Measurements from ENCODE around the gene MATN4.

The MATN4 gene

DNA sequence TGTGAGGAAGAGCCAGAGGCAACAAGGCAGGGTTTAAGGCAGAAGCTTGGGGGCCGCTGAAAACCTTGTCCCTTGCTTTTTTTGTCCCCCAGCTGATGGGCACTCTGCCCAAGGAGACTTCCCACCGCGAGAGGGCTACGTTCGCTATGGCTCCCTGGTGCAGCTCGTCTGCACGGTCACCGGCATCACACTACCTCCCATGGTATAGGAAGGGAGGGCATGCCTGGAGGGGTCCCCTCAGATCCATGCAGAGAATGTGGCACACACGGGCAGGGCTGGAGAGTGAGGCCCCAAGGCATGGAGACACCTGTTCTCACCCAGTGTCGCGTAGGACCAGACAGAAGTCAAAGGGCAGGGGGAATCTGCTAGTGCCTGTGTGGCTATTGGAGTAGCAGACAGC lies 5.8 kb upstream of the MATN4 start:
- no peak for DNase-seq (ENCODE audit: low spot score)

DNA sequence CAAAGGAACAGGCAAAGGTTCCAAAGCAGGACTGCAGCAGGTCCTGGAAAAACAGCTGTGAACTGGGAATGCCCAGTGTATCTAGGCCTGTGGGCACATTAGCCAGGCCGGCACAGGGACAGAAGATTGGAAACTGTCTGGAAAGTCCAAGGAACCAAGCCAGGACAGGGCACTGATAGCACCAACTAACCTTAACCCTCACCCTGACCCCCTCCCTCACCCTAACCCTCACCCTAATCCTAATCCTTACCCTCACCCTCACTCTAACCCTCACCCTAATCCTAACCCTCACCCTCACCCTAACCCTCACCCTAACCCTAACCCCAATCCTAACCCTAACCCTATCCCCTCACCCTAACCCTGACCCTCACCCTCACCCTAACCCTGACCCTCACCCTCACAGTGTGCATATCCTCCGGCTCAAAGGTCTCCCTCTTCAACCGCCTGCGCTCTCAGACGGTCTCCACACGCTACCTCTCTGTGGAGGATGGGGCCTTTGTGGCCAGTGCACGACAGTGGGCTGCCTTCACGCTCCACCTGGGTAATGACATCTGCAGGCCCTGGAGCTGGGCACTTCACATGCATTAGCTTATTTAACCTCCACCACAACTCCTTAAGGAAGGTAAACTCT lies 5.1 kb upstream of the MATN4 start:
- no peak for DNase-seq (ENCODE audit: low spot score)

DNA sequence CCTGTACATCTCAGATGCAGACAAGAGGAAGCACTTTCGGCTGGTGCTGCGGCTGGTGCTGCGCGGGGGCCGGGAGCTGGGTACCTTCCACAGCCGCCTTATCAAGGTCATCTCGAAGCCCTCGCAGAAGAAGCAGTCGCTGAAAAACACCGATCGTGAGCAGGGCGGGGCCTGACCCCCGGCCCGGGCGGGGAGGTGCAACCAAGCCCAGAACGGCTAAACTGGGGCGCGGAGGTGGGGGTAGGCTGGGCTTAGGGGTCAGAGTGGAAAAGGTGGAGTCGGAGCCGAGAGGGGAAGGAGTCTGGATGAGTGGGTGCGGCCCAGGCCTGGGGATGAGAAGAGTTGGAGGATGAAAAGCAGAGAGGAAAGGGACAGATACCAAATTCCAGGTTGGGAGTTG lies 4.1 kb upstream of the MATN4 start:
- DNase-seq (ENCODE audit: low spot score): no peak

DNA sequence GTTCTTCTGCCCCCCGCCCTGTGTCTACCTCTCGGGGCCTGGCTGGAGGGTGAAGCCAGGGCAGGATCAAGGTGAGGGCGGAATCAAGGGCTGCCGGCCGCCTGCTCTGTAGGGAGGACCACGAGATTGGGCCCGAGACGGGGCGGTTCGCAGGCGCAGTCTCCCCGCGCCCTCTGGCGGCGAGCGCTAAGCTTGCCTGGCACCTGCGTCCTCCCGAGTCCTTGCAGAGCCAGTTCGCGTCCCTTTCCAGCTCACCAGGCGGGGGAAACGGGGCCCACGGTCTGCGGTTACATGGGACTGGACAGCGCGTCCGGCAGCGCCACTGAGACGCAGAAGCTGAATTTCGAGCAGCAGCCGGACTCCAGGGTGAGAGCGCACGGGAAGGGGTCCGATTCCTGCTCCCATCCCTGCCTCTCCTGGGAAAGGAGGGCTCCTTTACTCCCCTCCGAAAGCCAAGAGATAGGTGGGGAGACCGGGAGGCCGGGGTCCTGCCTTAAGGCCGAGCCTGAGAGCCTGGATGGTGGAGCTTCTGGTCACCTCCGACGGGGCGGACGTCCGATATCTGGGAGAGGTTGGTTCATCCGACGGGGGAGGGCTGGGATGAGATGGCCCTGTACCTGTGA lies 3.6 kb upstream of the MATN4 start:
- DNase-seq (ENCODE audit: low spot score): no peak

DNA sequence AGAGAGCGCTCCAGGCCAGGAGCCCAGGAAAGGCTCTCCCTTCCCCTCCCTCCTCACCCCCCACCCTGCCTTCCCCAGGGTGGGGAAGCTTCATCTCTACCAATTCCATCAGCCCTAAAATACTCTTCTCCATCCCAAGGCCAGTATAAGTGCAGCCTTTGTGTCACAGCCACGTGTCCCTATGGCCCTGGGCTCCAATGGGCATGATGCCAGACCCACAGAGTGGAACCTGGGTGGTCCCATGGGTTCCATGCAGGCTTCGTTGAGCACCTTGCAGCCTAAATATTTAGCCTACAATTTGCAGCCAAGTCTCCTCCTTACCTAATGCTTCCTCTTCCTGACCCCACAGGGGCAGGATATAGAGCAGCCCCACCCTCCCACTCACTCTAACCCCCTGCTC lies 976 bp upstream of the MATN4 start:
- no peak for DNase-seq (ENCODE audit: low spot score)

DNA sequence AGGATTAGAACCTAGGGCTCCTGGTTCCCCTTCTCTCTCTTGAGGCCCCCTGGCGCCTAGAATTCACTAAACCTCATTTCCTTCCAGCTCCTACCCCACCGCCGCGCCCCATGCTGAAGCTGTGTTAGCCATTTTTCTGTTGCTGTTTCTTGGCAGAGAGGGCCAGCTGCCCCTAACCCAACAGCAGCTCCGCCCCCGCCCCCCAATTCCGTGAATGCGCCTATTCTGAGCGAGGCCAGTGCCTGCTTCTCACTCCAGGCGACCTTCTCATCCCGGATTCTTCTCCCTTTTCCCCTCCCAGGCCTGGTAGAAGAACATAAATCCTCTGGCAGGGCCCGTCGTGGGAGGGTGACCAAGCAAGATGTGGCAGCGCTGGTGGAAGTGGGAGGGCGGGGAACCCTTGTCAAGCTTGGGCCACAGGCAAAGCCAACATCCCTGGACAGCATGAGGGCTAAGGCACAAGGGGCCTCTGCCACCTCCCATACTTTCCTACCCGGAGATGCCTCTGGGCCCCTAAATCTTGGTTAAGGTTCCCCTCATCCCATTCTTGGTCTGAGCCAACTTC lies 941 bp downstream of the MATN4 start:
- no peak for DNase-seq (ENCODE audit: low spot score)

DNA sequence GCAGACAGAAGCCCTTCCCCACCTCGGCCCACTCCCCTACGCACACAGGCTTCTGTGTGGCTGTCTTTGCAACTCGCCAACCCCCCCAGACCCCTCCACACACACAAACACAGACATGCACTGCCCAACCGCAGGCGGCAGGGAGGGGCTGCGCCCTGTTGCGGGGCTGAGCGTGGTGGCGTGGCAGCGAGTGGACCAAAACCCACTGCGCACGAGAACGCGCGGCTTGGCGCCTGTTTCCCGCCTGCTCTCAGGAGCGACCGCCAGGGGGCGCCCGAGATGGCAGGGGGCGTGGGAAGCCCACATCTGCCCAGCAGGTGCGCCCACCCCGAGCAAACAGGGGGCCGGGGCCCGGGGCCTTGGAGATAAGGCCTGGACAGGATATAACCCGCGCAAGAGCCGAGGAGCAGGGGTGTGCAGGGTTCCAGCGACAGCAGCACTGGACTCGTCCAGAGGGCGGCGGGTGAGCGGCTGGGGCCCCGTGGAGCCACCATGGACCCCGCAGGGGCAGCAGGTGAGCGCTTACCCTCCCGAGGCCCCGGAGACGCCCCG lies 1.6 kb downstream of the MATN4 start, which contains the start of gene RBPJL:
Gene RBPJL, plus strand, starts transcription at position 410 of the 552 bp plus-strand sequence. Its CDS starts 83 bp downstream, at position 493.
- DNase-seq (ENCODE audit: low spot score): no peak

DNA sequence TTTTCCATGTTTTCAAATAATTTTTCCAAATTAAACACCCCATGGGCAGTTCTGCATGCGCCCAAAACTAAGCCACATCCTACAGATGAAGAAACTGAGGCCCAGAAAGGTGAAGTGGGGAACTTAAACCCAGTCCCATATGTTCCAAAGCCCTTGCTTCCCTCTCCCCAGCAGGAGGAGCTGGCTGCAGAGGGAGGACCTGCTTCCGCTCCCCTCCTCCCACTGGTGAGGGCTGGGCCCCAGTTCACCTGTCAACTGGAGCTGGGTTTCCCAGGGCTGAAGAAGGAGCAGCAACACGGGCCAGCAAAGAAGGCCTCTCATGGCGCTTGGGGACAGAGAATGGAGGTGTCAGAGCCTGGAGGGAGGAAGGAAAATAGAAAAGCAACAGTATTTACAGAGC lies 2.8 kb downstream of the MATN4 start:
- no peak for DNase-seq (ENCODE audit: low spot score)

DNA sequence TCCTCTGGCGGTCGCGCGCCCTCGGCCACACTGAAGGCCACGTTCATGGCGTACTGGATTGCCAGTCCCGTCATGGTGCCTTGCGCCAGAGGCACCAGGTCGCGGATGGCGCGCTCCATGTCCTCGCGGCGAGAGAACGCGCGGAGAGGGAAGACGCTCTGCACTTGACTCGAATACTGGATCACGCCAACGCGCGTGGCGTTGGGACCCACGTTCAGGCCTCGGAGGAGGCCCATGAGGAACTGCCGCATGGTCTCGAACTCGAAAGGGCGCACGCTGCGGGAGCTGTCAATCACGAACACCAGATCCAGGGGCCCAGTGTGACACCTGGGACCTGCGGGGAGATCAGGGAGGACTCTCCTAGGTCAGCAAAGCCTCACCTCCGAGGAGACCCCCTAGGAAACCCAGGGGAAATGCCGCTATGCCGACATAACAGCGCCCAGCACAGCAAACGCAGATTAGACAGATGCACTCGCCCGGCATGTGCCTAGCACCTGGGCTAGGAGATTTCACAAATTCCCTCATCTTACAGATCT lies 3.6 kb downstream of the MATN4 start:
- no peak for DNase-seq (ENCODE audit: low spot score)

DNA sequence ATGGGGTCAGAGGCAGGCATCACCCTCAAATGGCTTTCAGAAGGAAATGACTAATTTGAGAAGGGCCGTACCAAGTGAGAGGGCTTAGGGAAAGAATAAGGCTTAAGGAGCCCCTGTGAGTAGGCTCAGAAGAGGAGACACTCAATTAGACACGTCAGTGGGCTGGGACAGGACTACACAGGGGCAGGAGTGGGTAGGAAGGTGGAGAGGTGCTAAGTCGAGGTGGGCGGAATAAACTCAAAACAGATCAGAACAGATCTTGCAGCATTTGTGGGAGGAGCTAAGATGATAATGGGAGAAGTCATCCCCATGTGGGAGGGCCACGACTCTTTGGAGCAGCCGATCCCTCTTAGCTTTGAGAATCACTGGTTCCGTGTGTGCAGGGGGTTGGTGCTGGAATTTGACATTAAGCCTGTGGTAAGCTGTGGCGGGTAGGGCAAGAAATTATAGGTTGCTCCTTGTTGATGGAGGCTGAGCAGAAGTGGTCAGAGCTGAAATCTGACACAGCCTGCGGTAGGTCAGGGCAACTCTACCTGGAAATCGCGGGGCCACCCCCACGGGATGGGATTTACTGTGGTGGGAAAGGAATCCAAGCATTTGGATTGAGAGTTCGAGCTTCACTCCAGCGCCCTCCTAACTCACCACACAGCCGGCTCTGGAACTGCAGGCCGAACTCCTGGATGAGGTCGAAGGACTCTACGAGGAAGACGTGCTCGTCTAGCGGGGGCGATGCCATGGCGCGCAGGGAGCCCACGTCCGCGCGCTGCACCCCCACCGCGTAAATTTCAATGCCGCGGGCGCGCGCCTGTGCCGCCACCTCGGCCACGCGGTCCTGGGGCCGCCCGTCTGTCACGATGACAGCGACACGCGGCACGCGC lies 4.3 kb downstream of the MATN4 start:
- no peak for DNase-seq (ENCODE audit: low spot score)

DNA sequence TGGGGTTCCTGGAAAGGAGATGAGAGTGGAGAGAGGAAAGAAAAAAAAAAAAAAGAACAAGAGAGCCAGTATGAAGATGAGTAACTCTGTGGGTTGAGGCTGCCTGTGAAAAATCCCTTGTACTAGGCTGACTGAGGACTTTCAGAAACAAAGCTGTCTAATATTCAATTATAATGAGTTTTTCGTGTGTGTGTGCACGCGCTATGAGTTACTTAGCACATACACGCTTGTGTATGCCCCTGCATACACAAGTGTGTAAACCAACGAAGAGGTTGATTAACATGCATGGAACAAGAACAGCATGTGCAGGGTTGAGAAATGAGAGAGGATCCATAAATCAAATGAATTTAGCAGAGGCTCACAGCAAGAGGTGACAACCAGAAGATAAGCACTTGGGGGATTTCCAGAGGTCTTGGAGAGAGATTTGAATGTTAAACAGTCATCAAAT lies 6.3 kb downstream of the MATN4 start:
- DNase-seq (ENCODE audit: low spot score): no peak

DNA sequence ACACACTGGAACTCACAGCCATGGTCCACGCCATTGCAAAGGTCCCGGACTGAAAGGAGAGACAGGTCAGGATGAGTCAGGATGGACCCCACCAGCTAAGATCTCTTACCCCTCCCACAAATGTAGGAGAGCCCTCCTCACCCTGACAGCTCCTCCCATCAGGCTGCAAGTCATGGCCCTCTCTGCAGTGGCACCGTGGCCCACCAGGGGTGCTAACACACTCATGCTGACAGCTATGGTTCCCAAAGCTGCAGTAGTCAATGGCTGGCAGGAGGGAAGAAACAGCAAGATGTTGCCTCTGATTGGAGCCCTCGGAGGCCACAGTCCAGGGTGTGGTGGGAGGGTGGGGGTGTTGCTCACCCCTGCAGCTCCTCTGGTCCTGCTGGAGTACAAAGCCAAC lies 7.1 kb downstream of the MATN4 start:
- no peak for DNase-seq (ENCODE audit: low spot score)

DNA sequence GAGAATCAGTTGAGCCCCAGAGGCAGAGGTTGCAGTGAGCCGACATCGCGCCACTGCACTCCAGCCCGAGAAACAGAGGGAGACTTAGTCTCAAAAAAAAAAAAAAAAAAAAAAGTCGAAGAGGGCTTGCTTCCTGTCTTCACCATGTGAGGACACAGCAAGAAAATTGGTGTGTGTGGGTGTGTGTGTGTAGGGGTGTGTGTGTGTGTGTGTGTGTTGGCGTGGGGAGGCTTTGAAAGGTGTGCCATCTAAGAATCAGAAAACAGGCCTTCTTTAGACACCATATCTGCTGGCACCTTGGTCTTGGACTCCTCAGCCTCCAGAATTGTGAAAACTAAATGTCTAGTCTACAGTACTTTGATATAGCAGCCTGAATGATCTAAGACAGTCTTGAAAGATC lies 8.3 kb downstream of the MATN4 start:
- no peak for DNase-seq (ENCODE audit: low spot score)

DNA sequence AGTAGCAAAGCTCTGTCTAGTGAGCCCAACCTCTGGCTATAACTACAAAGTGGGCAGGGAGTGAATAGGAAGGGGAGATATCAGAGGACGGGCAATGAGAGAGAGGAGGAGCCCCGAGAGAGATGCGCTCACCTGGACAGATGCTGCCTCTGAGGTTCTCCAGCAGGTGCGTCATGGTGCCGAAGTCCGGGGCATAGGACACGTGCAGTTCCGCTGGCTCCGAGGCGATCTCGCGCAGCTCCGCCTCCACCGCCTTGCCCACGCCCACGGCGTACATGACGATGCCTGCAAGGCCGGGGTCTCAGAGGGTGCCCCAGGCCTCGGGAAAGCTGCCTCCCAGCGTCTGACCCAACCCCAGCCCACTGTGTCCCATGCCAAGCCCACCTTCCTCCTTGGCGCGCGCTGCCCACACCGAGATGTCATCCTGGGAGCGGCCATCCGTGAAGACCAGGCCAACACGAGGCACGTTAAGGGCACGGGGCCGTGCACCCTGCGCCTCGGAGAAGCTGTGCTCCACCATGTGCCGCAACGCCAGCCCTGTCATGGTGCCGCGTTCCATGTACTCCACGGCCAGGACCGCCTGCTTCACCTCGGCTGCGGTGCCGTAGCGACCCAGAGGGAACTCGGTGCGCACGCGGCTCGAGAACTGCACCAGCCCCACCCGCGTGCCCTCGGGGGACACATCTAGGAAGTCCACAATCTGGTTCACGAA lies 10.2 kb downstream of the MATN4 start:
- no peak for DNase-seq (ENCODE audit: low spot score)

DNA sequence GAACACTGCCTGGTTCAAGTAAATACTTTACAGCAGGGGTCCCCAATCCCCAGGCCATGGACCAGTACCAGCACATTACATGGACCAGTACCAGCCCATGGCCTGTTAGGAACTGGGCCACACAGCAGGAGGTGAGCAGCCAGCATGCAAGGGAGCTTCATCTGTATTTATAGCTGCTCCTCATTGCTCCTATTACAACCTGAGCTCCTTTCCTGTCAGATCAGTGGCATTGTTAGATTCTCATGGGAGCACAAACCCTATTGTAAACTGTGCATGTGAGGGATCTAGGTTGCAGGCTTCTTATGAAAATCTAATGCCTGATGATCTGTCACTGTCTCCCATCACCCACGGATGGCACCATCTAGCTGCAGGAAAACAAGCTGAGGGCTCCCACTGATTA lies 13.4 kb downstream of the MATN4 start:
- no peak for DNase-seq (ENCODE audit: low spot score)

DNA sequence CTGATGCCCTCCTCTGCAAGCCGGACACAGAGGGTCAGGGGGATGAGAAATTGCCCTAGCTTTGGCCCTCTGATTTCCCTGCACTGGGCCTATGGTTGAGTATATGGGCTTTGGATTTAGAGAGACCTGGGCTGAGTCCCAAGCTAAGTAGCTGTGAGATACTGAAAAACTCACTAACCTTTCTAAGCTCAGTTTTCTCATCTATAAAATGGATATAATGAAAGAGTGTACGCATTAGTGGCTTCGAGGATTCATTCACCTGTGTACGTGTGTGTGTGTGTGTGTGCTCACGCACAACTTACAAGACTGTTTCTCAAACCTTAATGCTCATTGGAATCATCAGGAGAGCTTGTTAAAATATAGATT lies 14.1 kb downstream of the MATN4 start:
- DNase-seq (ENCODE audit: low spot score): no peak

DNA sequence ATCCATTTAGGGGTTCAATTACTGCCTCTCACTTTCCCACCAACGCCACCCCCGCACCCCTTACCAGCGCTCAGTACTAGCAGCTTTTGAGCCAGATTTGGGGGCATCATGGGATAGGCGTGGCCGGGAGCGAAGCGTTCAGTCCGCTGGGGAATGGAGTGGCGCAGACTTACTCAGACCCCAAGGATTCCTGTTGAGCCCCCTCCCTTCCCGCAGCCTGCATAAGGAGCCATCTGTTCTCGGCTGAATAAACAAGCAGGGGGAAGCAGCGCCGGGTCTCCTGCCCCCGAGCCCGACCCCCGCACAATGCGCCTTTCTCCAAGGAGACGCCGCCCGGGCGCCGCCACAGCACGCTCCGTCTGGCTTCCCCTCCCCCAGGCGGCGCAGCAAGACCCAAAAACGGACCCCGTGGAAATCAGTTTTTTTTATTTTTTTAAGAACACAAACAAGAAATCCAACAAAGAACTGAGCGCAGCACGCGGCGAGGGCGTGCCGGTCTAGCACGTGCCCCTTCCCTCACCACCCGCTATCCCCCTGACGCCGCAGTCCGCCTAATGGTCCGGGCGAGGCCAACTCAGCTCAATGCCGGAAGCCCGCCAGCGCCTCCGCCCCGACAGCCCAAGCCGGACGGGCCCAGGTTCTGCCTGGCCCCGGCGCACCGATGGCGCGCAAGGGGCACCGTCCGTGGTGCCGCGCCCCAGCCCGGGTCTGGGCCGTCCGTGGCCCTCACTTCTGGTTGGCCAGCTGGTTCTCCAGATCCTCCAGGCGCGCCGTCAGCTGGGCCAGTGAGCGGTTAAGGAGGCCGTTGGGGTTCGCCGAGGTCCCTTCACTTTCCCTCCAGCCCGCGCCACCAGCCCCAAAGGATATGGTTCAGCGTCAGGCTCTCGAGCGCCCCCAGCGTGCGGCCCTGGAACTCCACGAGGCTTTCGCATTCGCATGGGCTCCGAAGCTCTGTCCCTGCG lies 14.8 kb downstream of the MATN4 start:
- peak; percentile 58 for DNase-seq (ENCODE audit: low spot score)

DNA sequence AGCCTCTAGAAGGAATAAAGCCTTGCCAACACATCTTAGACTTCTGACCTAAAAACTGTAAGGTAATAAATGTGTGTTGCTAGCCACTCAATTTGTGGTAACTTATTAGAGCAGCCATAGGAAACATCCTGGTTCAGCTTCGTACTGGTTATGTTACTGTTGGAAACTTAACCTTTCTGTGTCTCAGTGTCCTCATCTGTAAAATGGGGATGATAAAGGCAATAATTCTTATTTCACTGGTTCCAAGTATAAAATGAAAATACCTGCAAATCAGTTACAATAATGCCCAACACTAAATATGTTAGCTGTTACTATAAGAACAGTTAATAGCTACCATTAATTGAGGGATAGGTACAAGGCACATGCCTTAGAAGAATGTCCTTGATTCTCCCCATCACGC lies 15.8 kb downstream of the MATN4 start:
- DNase-seq (ENCODE audit: low spot score): no peak

DNA sequence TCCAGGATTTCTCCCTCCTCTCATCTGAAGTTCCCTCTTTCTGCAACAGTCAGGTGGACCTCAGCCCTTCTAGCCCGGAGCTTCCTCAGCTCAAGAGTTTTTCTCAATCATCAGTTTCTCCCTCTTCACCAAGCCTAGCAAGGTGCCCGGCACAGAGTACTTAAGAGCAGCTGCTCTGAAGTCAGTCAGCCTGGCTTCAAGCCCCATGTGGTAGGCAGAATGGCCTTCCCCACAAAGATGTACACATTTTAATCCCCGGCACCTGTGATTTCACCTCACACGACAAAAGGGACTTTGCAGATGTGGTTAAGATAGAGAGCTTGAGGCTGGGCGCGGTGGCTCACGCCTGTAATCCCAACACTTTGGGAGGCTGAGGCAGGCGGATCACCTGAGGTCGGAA lies 16.6 kb downstream of the MATN4 start:
- no peak for DNase-seq (ENCODE audit: low spot score)

DNA sequence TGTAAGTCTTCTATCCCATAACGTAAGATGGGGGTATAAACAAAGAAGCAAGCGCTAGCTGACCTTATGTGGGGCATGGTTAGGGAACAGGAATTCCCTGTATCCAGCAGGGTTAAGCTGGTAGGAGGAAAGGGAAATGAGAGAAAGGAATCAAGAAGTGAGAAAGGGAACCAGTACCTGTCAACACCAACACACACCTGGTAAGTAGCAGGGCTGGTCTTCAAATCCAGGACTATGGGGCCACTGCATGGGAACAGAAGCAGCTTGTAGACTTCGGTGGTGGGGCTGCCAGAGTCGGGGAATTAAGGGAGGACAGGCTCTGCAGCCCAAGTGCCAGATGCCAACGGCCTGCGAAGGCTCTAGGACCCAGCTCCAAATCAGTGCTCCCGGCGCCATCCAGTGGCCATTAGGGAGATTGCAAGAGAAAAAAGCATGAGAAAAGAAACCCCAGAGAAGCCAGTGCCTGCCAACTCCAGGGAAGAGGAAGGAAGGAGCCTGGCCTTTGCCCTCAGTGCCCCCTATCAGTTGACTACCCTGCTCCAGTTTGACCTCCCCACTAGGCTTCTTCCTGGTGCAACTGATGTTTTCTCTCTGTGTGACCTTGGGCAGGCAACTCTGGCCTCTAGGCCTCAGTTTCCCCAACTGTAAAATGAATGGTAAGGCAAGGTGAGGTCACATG lies 17.3 kb downstream of the MATN4 start:
- peak; percentile 68 for DNase-seq (ENCODE audit: low spot score)
